Fibroblast of lung (primary cell): ENCODE data around the gene AMDHD2.

Experiments used
- CTCF ChIP-seq, 2 donors: IDR thresholded peaks in 1 of 2; conservative IDR thresholded peaks in 1 of 2; 1 replicate in 1 of 2; 2 replicates in 1 of 2; pipeline ENCODE4 v1.5.1; 2011 to 2012; ENCODE audit warnings: low read length in 2 of 2, control low read depth in 1 of 2, inconsistent platforms in 1 of 2, low read depth in 1 of 2, mild to moderate bottlenecking in 1 of 2
- EZH2 ChIP-seq: IDR thresholded peaks from 2 replicates; pipeline ENCODE4 v1.5.1; 2012; ENCODE audit warnings: low read length, control low read depth, mild to moderate bottlenecking; ENCODE audit errors: missing control alignments

- TF ChIP-seq CTCF (conservative IDR thresholded peaks at IDR 0.05 in 1 of 2, IDR thresholded peaks at IDR 0.05 in 1 of 2; ENCODE audit: low read depth in 1 of 2, low read length in 2 of 2) (no peak), EZH2 (no peak)
Observed at GRCh38 chr16:2507665-2508064, 12.5 kb upstream of the AMDHD2 start.
